SK-N-MC (cell line): ENCODE data around the gene PSG4.

Experiments
- EZH2 ChIP-seq: fragments of 200-600 bp; sonication (generic); IDR thresholded peaks from one replicate; pipeline ENCODE4 v1.6.1; 2017; ENCODE audit warnings: antibody characterized with exemption
- FOXP2 ChIP-seq: optimal IDR thresholded peaks from 2 replicates; pipeline ENCODE3; 2011; ENCODE audit warnings: mild to moderate bottlenecking, moderate library complexity; ENCODE audit not compliant: insufficient read depth; ENCODE audit errors: extremely low read length, control extremely low read depth
- POLR2AphosphoS5 ChIP-seq: IDR thresholded peaks from 2 replicates; pipeline ENCODE4 v1.6.1; 2012; ENCODE audit warnings: mild to moderate bottlenecking, low read depth, low read length, borderline replicate concordance

DNA sequence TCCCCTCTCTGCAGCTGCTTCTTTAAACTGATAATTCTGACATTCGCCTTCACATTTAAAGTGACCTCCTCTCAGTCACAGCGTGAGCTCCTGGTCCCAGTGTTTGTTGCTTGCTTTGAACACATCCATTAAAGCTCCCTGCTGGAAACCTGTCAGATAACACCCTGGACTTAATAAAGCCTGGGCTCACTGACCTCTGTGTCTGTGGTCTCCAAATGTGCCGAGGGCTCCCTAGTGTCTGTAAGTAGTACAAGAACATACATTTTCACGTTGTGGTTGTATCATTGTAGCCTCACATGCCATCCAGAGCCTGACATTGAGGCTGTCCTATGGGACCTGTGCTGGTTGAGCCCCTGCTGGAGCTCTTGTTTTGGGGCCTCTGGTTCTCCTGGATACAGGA is 2.6 kb upstream of the PSG4 start:
- TF ChIP-seq POLR2AphosphoS5 = no peak
- TF ChIP-seq EZH2 = no peak
- no peak for TF ChIP-seq FOXP2
